ENCODE results near the gene TCERG1L.

Gene TCERG1L

DNA sequence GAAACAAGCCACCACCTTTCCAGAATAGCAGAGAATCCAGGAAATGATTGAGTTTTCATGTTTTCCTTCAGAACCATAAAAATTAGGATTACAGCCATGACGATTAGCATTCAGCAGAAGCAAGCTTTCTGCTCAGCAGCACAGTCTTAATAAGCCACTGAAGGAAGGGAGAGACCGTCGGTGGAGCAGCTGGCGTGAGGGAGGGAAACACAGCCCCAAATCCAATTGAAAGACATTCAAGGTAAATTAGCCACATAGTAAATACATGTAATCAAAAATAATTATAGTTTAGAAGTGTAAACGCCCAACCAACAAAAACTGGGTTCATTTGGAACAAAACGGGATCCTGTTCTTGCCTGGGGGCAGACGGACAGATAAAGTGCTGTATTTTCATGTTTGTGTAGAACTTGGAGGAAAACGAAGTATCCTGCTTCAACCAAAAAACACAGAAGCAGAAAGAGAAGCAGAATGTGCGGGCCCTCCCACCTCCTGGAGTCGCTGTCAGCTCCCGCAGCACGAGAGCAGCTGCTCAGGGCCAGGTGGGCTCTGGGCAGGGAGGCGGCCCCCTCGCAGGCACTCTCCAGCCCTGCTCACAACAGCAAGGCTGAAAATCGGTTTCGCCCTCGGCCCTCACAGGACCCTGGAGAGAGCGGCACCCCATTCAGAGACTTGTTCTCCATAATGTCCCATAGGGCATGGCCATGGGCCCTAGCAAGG is 84.9 kb downstream of the TCERG1L start:
- no peak for DNase-seq (ENCODE audit: low spot score)

DNA sequence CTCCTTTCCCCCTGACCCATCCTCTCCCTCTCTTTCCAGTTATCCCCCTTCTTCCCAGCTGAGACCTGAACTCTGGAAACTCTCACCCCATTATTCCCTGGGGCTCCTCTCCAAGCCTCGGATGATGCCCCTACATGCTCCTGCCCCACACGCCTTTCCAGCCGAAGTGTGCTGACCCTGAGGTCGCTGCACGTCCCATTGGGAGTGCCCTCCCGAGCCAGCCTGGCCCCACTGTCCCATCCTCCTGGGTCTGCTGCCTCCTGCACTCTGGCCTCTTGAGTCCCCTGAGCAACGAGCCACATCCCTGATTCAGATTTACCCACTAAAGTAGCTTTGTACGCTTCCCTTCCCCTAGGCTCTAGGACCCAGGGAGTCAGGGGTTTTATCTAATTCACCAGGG is 87.4 kb downstream of the TCERG1L start:
- DNase-seq (ENCODE audit: low spot score) = no peak

DNA sequence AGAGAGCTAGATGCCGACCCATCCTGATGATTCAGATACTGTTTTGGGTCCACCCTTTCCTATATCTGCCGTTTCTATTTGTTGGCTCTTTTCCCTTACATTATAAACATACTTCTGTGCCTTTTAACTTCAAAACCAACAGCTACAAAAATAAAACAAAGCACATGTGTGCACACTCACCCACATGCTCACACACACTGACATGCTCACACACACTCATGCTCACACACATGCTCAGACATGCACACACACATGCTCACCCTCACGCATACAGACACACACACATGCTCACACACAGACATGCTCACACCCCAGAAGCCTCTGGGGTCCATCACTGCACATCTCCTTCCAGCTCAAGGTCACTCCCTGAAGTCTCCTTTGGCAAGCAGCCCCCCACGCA is 88.1 kb downstream of the TCERG1L start:
- DNase-seq (ENCODE audit: low spot score) = no peak

DNA sequence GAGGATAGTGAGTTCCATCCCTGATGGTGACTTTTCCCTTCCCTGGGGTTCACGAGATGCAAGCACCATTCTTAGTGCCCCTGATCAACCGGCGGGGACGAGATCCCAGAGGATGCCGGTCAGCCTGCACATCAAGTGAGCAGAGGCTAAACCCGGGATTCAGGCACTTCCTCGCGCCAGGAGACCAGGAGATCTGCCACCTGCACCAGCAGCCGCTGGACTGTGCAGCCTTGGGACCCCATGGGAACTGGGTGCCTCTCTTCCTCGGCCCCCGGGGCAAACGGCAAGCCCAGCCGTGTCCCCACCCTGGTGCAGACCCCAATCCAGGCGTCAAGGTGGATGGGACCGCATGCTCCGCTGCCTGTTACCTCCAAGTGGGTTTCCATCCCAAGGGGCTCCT is 88.5 kb downstream of the TCERG1L start:
- DNase-seq (ENCODE audit: low spot score) = no peak

DNA sequence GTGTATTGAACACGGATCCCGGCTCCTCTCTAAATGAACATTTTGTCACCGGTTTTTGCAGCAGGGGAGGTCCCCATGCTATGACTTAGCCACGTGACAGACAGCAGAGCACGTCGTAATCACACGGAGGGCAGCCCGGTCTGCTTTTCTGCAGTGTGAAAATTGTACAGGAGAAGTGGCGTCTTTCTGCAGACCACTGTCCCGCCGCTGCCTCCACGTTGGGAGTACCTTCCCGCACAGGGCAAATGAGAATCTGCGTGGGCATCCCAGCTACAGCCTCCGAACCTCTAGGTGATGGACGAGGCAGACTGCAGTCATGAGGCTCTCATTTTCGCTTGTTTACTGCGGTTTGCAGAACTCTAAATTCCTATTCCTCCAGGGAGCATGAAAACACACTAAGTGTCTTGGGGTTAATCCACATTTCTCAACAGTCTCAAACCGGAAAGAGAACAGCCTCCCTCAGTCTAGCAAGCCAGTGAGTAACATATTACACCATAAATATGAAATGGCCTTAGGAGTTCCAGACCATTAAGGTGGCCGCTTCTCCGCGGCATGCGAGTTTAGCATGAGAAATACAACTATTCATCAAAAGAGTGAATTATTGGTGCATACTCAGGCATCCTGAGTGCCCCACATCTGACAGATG is 89.8 kb downstream of the TCERG1L start:
- DNase-seq (ENCODE audit: low spot score) = no peak

DNA sequence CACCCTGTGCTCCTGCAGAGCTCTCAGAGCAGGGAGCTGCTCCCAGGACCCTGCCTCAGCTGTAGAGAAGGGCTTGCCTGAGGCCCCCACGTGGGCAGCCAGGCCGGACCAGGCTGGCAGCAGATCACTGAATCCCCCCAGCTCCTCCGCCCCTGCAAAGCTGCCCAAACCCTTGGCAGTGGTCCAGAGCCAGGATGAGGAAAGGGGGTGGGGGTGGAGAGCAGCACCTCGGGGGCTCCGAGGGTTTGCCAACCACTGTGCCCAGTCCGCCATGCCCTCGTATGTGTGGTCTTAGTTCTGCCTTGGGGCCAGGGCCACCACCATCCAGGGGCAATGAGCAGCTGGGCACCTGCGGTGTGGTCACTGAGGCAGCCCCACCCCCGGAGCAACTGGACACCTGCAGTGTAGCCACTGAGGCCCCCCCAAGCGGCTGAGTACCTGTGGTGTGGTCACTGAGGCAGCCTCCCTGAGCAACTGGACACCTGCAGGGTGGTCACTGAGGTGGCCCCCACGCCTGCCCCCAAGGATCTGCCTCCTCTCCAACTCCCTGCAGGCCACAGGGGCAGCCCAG is 90.8 kb downstream of the TCERG1L start:
- DNase-seq (ENCODE audit: low spot score) = no peak

DNA sequence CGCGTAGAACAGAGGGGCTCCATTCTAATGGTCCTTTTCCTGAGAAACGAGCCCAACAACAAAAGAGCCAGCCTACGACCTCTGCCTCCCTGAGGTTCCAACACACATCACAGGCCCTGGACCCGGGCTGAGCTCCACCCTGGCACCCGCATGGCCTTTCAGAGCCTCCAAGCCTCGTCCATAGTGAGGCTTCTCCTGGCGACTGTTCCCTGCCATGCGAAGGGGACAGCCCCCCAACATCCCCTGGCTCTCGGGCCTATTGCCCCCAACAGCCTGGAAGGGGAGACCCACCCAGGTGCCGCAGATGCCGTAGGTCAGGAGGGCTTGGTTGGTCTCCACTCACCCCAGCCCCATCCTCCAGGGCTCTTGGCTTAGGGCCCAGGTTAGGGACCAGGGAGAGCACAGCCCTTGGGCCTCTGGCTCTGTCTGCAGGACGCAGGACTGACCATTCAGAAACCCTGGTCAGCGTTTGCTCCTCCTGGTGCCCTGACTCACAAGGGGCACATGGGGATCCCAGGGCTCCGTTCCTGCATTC is 91.5 kb downstream of the TCERG1L start:
- DNase-seq (ENCODE audit: low spot score) = no peak

DNA sequence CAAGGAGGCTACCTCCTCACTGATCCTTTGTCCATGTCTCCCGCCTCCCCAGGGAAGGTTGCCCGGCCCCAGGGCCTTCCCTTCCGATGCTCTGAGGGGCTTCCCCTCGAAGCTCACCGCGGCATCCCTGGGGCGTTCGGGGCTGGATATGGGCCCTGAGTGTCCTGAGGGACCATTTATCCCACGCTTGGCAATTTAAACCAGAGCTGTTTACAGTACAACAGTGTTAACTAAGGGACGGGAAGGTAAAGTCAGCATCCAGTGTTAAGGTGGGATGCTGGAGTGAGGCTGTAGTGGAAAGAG is 92.0 kb downstream of the TCERG1L start:
- no peak for DNase-seq (ENCODE audit: low spot score)

DNA sequence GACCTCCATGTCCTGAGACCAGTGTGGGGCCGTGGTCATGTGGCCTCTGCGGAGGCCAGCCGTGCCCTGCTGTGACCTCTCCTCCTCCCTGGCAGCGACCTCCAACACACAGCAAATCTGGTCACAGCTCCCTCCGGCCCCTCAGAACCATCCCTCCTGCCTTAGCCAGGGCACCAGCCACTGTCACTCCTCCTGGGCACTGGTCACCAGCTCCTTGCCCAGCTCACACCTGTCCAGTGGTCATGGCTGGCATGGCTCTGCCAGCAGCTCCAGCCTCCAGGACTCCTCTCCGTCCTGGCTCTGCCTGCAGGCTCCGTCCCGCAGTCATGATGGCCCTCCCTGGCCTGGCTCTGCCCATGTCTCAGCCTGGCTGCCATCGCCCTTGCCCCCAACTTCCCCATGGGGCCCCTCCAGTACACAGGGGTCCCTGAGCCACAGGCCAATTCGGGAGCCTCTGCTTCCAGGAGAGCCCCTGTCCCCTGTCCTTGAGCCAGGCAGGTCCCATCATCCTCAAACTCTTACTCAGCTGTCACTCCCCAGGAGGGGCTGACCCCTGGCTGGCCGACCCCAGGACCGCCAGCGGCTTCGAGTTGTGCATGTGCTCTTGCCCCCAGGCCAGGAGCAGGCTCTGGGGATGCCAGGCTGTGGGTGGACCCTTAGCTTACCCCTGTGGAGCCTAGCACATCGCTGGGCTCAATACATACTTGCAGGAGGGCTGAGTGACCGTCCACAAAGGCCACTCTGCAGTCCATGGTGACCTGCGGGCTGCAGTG is 92.5 kb downstream of the TCERG1L start:
- no peak for DNase-seq (ENCODE audit: low spot score)

DNA sequence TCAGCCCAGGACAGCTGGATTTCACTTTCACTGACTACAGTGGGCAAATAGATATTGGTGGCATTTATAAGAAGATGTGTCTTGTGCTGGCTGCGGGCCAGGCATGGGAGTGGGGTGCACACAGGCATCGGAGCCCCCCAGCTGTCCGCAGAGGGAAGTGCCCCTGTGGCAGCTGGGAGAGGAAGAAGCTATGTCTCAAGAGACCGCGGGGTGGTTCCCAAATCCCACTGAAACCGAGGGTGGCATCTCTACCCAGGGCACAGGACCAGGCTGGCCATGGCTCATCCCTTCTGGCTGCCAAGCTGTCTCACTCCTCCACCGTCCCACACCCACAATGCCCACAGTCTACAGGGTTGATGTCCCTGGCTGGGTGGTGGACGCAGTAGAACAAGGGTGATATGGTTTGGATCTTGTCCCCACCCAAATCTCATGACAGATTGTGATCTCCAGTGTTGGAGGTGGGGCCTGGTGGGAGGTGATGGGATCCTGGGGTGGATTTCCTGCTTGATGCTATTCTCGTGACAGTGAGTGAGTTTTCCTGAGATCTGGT is 94.8 kb downstream of the TCERG1L start:
- no peak for DNase-seq (ENCODE audit: low spot score)

DNA sequence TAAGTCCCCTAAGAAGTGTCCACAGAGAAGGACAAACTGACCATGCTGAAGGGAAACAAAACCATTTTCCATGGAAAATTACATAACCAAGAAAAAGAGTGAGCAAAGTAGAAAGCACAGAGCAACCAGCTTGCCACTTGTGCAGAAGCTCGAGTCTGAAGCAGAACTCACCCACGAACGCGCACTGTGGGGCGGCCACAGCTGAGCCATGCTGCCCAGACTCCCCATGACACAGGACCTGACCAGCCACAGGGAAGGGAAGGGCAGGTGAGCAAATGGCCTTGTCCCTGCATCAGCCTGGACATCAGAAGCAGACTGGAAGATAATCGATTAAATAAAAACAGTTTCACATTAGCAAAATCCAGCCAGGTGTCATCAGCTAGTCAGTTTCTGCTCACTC is 95.7 kb downstream of the TCERG1L start:
- no peak for DNase-seq (ENCODE audit: low spot score)

DNA sequence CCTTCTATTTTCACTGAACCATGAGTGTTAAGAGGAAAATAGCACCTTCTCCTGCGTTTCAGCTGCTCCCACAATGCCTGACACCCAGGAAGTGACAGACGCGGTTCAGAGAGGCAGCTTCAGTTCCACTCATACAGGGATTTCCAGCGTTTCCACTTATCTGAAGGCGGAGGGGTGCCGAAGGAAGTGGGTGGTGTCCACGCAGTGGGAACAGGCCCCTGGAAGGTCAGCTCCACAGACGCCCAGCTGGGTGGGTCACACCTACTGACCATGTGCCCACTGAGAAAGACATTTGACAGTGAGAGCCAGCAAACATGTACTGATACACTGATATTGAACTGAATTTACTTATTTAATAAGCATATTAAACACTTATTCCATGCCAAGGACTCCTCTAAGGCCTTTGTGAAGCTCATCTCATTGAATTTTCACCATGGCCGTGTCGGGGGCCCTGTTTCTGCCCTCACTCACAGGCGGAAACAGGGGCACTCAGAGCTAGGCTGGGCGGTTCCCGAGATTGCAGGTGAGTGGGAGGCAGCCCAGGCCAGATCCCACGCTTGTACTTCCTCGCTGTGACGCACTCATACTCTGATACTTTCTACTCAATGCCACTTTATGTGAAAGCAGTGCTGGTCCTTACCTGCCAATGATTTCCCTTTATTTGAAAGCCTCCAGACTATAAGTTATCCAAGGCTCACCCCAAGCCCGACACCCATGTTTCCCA is 96.8 kb downstream of the TCERG1L start:
- DNase-seq (ENCODE audit: low spot score) = no peak

DNA sequence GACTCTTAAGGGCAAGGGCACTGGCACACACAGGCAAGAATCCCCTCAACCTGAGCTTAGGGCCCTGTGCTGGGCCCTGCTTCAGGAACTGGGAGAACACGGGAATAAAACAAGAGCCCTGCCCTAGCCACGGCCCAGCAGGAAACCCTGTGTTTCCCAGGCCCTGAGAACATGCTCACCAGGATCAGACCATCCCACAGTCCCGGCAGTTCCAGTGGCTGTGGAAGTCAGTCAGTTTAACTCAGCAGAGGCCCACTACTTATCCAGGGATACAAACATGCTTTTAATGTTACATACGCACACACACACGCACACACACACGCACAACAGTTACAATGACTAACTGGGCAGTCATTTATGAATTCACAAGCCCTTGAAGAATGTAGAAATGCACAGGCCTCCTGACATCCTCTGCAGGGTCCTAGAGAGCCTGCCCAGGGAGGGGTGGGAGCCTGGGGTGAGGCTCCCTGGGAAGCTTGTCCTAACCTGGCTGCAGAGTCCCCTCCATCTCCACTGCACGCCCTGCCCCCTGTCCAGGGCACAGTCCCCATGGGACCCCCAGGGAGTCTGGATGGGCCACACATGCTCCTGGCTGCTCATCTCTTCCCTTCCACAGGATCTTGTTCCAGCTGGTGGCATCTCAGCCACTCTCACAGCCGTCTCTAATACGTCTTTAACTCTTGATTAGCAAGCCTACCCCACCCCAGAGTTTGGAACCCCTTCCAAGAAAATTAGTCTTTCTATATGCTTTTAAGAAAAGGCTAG is 97.6 kb downstream of the TCERG1L start:
- no peak for DNase-seq (ENCODE audit: low spot score)

DNA sequence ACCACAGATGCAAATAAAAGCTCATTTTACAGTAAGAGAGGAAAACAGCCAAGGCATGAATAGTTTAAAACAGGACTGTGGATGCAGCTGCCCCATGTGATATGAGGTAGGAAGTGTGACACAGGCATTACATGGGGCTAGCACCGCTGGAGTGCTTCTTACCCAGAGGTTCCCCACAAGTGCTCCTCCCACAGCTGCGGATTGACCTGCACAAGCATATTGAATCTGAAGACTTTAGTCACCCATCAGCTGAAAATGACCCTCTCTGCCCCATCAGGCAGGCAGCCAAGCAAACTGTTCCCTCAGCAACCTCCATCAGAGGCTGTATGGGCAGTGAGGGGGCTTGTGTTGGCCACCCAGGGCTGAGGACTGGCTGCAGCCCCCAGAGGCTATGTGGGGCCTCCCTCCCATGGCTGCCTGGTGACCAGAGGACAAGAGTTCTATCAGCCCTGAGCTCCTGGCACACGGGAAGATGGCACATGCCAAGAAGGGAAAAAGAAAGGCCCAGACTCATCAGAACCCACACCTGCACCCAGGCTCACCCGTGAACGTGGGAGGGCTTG is 98.7 kb downstream of the TCERG1L start:
- DNase-seq (ENCODE audit: low spot score) = no peak

DNA sequence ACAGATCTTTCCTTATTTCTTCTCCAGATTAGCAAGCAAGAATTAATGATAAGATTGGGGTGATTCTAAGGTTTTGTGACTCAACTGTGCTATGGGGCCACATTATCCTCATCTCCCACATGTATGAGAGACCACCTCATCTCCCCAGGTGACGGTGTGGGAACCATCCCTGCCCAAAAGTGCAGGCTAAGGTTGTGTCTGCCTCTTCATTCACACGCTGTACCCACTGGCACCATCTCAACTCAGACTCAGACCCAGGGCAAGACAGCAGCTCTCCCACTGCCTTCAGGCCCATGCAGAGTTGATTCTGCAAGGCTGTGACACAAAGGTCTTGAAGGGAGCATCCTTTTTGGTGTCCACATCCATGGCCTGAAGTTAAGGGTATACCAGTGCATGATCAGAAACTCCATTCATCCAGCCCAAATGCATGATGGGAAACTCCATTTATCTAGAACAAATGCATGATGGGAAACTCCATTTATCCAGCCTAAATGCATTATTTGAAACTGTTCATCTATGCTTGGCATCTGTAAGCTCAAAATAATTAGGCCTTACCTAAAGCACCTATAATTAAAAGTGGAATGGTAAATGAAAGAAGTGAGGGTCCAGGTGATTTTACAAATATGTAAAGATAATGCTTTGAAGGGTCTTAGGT is 99.4 kb downstream of the TCERG1L start:
- DNase-seq (ENCODE audit: low spot score) = no peak

DNA sequence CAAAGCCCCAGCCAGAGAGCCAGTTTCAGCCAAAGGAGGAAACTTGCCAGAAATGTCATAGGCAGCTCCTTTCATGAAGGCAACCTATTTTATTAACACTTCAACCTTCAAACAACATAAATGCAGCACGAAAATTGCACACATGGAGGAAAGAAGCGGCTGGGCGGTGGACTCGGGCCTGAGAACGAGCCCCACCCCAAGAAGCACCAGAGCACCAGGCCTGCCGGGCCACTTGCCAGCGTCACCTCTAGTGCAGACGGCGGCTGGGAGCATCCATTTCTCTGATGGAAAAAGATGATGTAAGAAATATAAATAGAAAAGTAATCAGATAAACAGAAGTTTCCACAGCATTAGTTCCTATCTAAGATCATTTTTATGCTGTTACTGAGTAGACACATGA is 100.0 kb downstream of the TCERG1L start:
- DNase-seq (ENCODE audit: low spot score) = no peak

DNA sequence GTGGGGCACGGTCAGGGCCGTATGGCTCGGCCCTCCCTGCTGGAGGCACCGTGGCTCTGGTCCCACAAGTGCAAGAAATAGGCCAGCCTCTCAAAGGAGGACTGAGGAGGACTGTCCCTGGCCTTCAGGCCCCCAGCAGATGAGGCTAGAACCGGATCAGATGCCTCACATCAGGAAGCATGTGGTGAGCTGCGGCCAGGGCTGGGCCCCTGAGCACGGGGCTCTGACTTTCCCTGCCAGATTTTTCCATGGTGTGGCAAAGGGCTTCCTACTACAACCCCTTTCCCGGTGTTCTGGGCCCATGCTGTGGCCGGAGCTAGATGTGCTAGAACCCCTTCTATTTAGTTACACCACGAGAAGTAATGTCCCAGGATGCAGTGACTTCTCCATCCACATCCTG is 100.4 kb downstream of the TCERG1L start:
- DNase-seq (ENCODE audit: low spot score) = no peak

DNA sequence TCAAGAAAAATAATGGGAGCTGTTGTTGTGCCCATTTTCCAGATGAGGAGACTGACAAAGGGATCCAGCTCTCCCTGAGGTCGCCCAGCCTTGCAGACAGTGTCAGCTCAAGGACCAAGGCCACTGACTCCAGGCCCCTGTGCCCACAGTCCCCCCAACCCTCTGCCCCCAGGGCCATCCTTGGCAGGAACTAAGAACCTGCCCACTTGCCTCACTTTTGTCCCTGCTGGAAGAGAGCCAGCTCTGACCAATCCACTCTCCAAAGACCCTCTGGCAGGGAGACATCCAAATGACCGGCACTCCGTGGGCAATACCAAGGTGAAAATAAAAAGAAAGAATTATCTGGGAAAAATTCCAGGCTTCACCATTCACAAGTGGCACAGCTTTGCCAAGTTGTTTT is 101.3 kb downstream of the TCERG1L start:
- DNase-seq (ENCODE audit: low spot score) = no peak

DNA sequence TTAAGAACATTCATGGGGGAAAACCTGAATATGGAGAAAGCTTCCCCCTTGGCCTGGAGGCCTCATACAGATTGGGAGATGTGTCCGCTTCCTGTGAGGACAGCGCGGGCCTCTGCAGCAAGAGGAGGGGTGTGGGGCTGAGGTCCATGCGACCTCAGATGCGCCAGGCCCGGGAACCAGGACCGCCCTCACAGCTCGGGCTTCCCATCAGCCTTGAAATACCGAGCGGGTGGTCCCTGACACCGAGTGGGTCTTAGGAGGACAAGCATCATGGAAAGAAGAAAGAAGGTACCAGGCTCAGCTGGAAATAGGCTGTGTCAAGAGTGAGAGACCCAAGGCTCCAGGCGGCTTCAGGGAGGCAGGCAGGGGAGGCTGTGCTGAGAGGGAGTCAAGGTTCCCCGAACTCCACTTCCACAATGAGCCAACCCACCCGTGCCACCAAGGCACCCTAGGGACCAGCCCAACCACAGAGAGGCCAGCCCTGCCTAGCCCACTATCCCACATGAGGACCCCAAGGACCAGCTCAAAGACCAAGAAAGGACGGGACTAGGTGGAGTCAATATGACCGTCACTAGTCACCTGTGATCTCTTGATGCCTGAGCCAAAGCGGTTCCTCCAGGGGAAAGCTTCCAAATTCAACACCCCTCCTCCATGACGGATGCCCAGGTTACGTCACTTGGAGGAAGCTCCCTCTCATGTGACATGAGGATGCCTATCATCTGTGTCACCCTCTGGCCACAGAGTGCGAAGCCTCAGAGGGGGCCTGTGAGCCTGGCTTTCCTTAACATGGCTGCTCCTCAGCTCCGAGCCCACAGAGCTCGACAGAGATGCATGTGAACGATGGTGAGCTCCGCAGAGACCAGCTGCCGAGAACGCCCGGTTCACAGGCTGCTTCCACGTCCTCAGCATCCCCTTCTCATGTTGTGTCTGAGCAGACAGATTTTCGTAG is 103.7 kb downstream of the TCERG1L start:
- DNase-seq (ENCODE audit: low spot score) = no peak
